AG09319 (cell line): ENCODE results near the gene FAM200C.

Experiments used
- DNase-seq: peaks from one replicate; pipeline ENCODE4 v3.0.0-alpha.2; 2010; ENCODE audit warnings: low read depth; ENCODE audit errors: extremely low read depth
- TF ChIP-seq, protein P1 (sequence below): IDR thresholded peaks from 2 replicates; pipeline ENCODE4 v1.5.1; 2011; ENCODE audit warnings: low read depth, mild to moderate bottlenecking, inconsistent platforms, low read length, moderate library complexity

Gene FAM200C

GRCh38 chr5:160385496-160385895 lies 14.4 kb downstream of the FAM200C start:
- DNase-seq = no peak
- TF ChIP-seq, protein P1, sequence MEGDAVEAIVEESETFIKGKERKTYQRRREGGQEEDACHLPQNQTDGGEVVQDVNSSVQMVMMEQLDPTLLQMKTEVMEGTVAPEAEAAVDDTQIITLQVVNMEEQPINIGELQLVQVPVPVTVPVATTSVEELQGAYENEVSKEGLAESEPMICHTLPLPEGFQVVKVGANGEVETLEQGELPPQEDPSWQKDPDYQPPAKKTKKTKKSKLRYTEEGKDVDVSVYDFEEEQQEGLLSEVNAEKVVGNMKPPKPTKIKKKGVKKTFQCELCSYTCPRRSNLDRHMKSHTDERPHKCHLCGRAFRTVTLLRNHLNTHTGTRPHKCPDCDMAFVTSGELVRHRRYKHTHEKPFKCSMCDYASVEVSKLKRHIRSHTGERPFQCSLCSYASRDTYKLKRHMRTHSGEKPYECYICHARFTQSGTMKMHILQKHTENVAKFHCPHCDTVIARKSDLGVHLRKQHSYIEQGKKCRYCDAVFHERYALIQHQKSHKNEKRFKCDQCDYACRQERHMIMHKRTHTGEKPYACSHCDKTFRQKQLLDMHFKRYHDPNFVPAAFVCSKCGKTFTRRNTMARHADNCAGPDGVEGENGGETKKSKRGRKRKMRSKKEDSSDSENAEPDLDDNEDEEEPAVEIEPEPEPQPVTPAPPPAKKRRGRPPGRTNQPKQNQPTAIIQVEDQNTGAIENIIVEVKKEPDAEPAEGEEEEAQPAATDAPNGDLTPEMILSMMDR = no peak

DNA sequence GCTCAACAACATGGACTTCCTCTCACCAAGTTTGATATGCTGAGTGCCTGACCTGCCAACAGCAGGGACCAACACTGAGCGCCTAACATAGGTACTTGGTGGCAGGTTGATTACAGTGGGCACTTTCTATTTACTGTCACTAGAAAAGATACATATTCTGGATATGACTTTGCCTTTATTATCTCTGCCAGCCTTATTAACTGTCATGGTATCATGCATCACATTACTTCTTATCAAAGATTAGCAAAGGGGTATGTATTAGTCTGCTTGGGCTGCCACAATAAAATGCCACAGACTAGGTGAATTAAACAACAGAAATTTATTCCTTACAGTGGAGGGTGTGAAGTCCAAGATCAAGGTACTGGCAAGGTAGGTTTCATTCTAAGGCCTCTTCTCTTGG lies 15.2 kb downstream of the FAM200C start:
- TF ChIP-seq, protein P1 = no peak
- DNase-seq = no peak

DNA sequence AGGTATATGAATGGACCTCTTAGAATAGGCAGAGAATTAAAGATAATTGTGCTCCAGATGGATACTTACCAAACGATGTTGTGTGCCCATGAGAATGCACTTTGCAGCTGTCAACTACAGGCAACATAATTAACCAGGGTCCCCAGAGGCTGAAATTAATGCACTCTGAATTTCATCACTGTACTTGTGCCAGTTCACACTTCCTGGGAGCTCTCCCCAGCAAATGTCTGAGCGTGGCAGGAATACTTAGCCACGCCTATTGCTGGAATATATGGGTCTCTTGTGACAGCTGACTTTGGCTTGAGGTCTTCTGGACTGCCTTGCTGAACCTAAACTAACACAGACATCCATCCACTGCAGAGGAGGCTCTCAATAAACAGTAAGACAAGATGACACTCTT lies 17.5 kb downstream of the FAM200C start:
- DNase-seq = no peak

GRCh38 chr5:160380041-160380440 lies 19.8 kb downstream of the FAM200C start:
- DNase-seq = no peak
- TF ChIP-seq, protein P1 = no peak

More for the DNA sequence above, 17.5 kb downstream of the FAM200C start:
- TF ChIP-seq, protein P1 = no peak

DNA sequence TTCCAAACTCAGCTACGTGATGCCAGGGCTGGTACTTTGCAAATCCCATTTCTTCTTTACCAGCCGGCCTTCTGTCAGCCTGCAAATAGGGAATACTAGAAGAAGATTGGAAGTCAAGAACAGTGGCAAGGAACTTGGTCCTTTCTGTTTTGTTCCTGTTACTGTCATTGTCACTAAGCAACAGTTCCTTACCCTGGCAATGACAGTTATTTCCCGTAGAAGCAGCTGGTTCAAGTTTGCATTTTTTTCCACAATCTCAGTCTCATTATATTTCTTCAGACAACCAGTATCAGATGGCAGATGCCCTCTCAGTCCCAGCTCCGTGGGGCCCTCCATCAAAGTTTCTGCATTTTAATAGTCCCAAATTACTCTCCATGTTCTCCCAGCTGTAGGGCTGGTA lies 20.3 kb downstream of the FAM200C start:
- TF ChIP-seq, protein P1 = no peak
- DNase-seq = no peak

- TF ChIP-seq, protein P1 = no peak
- DNase-seq = no peak
Measured at GRCh38 chr5:160378330-160378729, 21.5 kb downstream of the FAM200C start.

GRCh38 chr5:160377651-160378050 lies 22.2 kb downstream of the FAM200C start:
- TF ChIP-seq, protein P1 = no peak
- no peak for DNase-seq
